Lower lobe of right lung (tissue), 2 donors: Measurements from ENCODE around the gene LRRC4C. TPM values are rescaled to one million over a fixed set of nuclear protein-coding genes. Genes with fewer than 3 reads are reported as not detected.

Experiments
- ATAC-seq, 2 donors: fragments of 200-7000 bp; cut with Tn5 transposase; one replicate each; pipeline ENCODE4 v1.9.1; 2020 to 2022; ENCODE audit warnings: mild to moderate bottlenecking in 2 of 2, moderate library complexity in 2 of 2
- DNase-seq: peaks from one replicate; pipeline ENCODE4 v3.0.0-alpha.2; 2020
- H3K27ac ChIP-seq: fragments of 200-600 bp; one replicate; pipeline ENCODE4 v1.8.0; 2022
- H3K27me3 ChIP-seq: fragments of 200-600 bp; one replicate; pipeline ENCODE4 v1.8.0; 2022; ENCODE audit warnings: low read depth
- H3K36me3 ChIP-seq: fragments of 200-600 bp; one replicate; pipeline ENCODE4 v1.8.0; 2022; ENCODE audit warnings: mild to moderate bottlenecking
- H3K4me1 ChIP-seq: fragments of 200-600 bp; one replicate; pipeline ENCODE4 v1.8.0; 2022
- H3K4me3 ChIP-seq: fragments of 200-600 bp; one replicate; pipeline ENCODE4 v1.8.0; 2022; ENCODE audit warnings: mild to moderate bottlenecking
- H3K9me3 ChIP-seq: fragments of 200-600 bp; one replicate; pipeline ENCODE4 v1.8.0; 2022
- CTCF ChIP-seq: fragments of 200-600 bp; IDR thresholded peaks from one replicate; pipeline ENCODE4 v1.8.0; 2022; ENCODE audit warnings: antibody characterized with exemption, mild to moderate bottlenecking
- intact Hi-C: fragments of 100-400 bp; cut with DNase I; formaldehyde crosslinking; loops from one replicate; pipeline ENCODE4 v1.11.0; 2022
- total RNA-seq: library from RNA; stranded (reverse); fragmentation: NEBNext Ultra II Directional; extraction: Animal tissue kit (Norgen Biotek cat#: 25700); gene quantifications from one replicate; pipeline ENCODE4 v1.2.1, GENCODE V29; 2021
- donor health status: DM: no; HTN: yes; CAD: no; lungs with severe emphysema.

The LRRC4C gene
- total RNA-seq, 1 donor from 2014 or later: 0.86 TPM

- H3K27ac ChIP-seq: no peak overlapping the region
- no peak for ATAC-seq
- intact Hi-C loops: no loop called here
- no peaks in the 10 kb centered on the region for H3K36me3 ChIP-seq
- H3K4me1 ChIP-seq: no peaks in the 10 kb centered on the region
- no peaks in the 10 kb centered on the region for H3K9me3 ChIP-seq
- no peak for TF ChIP-seq CTCF
- no peak overlapping the region for H3K4me3 ChIP-seq
- DNase-seq: no peak
- no peaks in the 10 kb centered on the region for H3K27me3 ChIP-seq
Measured at GRCh38 chr11:40885250-40885954, 574.0 kb downstream of the LRRC4C start.

- Histone ChIP-seq H3K27me3 (no peaks in the 10 kb centered on the region), H3K27ac (no peak overlapping the region), H3K4me3 (no peak overlapping the region), H3K4me1 (no peaks in the 10 kb centered on the region), H3K36me3 (no peaks in the 10 kb centered on the region), H3K9me3 (no peaks in the 10 kb centered on the region)
- no peak for TF ChIP-seq CTCF
- ATAC-seq: no peak
- DNase-seq: no peak
- intact Hi-C loops: no loop called here
Measured at GRCh38 chr11:40882301-40882700, 577.2 kb downstream of the LRRC4C start.

GRCh38 chr11:40879911-40880310, 579.5 kb downstream of the LRRC4C start:
- intact Hi-C loops: no loop called here
- Histone ChIP-seq H3K4me1 (no peaks in the 10 kb centered on the region), H3K36me3 (no peaks in the 10 kb centered on the region), H3K9me3 (no peaks in the 10 kb centered on the region), H3K27ac (no peak overlapping the region), H3K4me3 (no peak overlapping the region), H3K27me3 (no peaks in the 10 kb centered on the region)
- TF ChIP-seq CTCF: no peak
- DNase-seq (no peak), ATAC-seq (no peak)

GRCh38 chr11:40877981-40878380, 581.5 kb downstream of the LRRC4C start:
- no peak for TF ChIP-seq CTCF
- H3K27me3 ChIP-seq: no peaks in the 10 kb centered on the region
- DNase-seq: no peak
- no peak overlapping the region for H3K4me3 ChIP-seq
- no peak for ATAC-seq
- intact Hi-C loops: no loop called here
- no peaks in the 10 kb centered on the region for H3K9me3 ChIP-seq
- no peaks in the 10 kb centered on the region for H3K36me3 ChIP-seq
- H3K27ac ChIP-seq: no peak overlapping the region
- H3K4me1 ChIP-seq: no peaks in the 10 kb centered on the region

GRCh38 chr11:40877256-40877655, 582.2 kb downstream of the LRRC4C start:
- Histone ChIP-seq H3K36me3 (no peaks in the 10 kb centered on the region), H3K27ac (no peak overlapping the region), H3K4me1 (no peaks in the 10 kb centered on the region), H3K9me3 (no peaks in the 10 kb centered on the region), H3K27me3 (no peaks in the 10 kb centered on the region), H3K4me3 (no peak overlapping the region)
- intact Hi-C loops: no loop called here
- TF ChIP-seq CTCF: no peak
- ATAC-seq: no peak
- DNase-seq: no peak
